NCI-H1694 treated with DMSO at 0.1 percent for 48 hours (cell line): Measurements from ENCODE around the gene RBM23.
A peak's percentile ranks its signal among the peaks of the same experiment; 100 is the strongest.
"Not testable (repeated sequence)": the region's sequence is repeated elsewhere in the genome, so short reads cannot be mapped to it uniquely, and the experiment has no call there.

Source experiments
- DNase-seq: peaks from one replicate; lab custom pipeline; 2025; lab: John Stamatoyannopoulos, UW

RBM23 gene

GRCh38 chr14:22915886-22916521 lies 2.9 kb downstream of the RBM23 start:
- DNase-seq = no peak

GRCh38 chr14:22914836-22915235 lies 4.1 kb downstream of the RBM23 start:
- not testable (repeated sequence) for DNase-seq

- DNase-seq = no peak
Measured at GRCh38 chr14:22910916-22911315, 8.0 kb downstream of the RBM23 start.

GRCh38 chr14:22908601-22909000 lies 10.3 kb downstream of the RBM23 start:
- DNase-seq = no peak

GRCh38 chr14:22907429-22907828 lies 11.5 kb downstream of the RBM23 start:
- no peak for DNase-seq

GRCh38 chr14:22906073-22906472 lies 12.9 kb downstream of the RBM23 start:
- DNase-seq = no peak

- DNase-seq = no peak
Measured at GRCh38 chr14:22905627-22906026, 13.3 kb downstream of the RBM23 start.

GRCh38 chr14:22903742-22904087 lies 15.2 kb downstream of the RBM23 start:
- DNase-seq = no peak

- DNase-seq = no peak
Measured at GRCh38 chr14:22901799-22902198, 17.1 kb downstream of the RBM23 start.

- peak; percentile 65 for DNase-seq
Measured at GRCh38 chr14:22900081-22900799, 18.7 kb downstream of the RBM23 start.

GRCh38 chr14:22898302-22899090 lies 20.5 kb downstream of the RBM23 start:
- DNase-seq = no peak

GRCh38 chr14:22897357-22897756 lies 21.6 kb downstream of the RBM23 start:
- DNase-seq = no peak

- DNase-seq = no peak
Measured at GRCh38 chr14:22896760-22897159, 22.2 kb downstream of the RBM23 start.

GRCh38 chr14:22896356-22896755 lies 22.6 kb downstream of the RBM23 start:
- no peak for DNase-seq

GRCh38 chr14:22895402-22895801 lies 23.5 kb downstream of the RBM23 start:
- no peak for DNase-seq

- no peak for DNase-seq
Measured at GRCh38 chr14:22893706-22894105, 25.2 kb downstream of the RBM23 start.

GRCh38 chr14:22892488-22892887 lies 26.5 kb downstream of the RBM23 start:
- DNase-seq = peak; percentile 26

GRCh38 chr14:22890416-22890815 lies 28.5 kb downstream of the RBM23 start:
- peak; percentile 73 for DNase-seq

- DNase-seq = no peak
Measured at GRCh38 chr14:22888662-22889061, 30.3 kb downstream of the RBM23 start.

- DNase-seq = peak; percentile 81
Measured at GRCh38 chr14:22887990-22888378, 31.0 kb downstream of the RBM23 start.

GRCh38 chr14:22887260-22887989 lies 31.5 kb downstream of the RBM23 start:
- no peak for DNase-seq

GRCh38 chr14:22886500-22887259 lies 32.3 kb downstream of the RBM23 start:
- DNase-seq = no peak
